Adipose tissue (tissue), 3 donors: Measurements from ENCODE around the gene GAST. TPM values are rescaled to one million over a fixed set of nuclear protein-coding genes. Genes with fewer than 3 reads are reported as not detected.
"Not testable (repeated sequence)": the region's sequence is repeated elsewhere in the genome, so short reads cannot be mapped to it uniquely, and the experiment has no call there.

Source experiments
- H3K27ac ChIP-seq: one replicate; pipeline ENCODE4 v1.5.1; 2013; ENCODE audit warnings: low read depth, low read length
- WGBS, 3 donors: extraction: QIAGEN DNeasy Blood & Tissue Kit; methylation state at CpG; one replicate each; pipeline ENCODE4 v1.1.7; 2013; 5-methylcytosine and 5-hydroxymethylcytosine counted together
- polyA plus RNA-seq, 3 donors: library from polyadenylated mRNA; stranded (reverse); fragments of 200-250 nt; gene quantifications; one replicate each; pipeline ENCODE4 v1.2.3, GENCODE V29; 2013
- donor health status: healthy with polysubstance abuse.
- donor health status: Bipolar disorder and iron deficiency.
- donor health status: healthy.

The GAST gene
- polyA plus RNA-seq, 3 donors: 2.4 TPM; not detected in 2

GRCh38 chr17:41697122-41697962 is 14.8 kb upstream of the GAST start:
- H3K27ac ChIP-seq: no peak overlapping the region
- WGBS, 3 donors: 21 to 37% (median 33%) methylated on average over 6 of the region's 6 CpGs

GRCh38 chr17:41700843-41701242 is 11.3 kb upstream of the GAST start:
- 90 to 95% (median 90%) methylated on average over 3 of the region's 3 CpGs for WGBS, 3 donors

GRCh38 chr17:41702712-41703111 is 9.4 kb upstream of the GAST start:
- no peak overlapping the region for H3K27ac ChIP-seq
- WGBS, 3 donors: 77 to 84% (median 81%) methylated on average over 8 of the region's 8 CpGs

More at GRCh38 chr17:41700843-41701242, 11.3 kb upstream of the GAST start:
- H3K27ac ChIP-seq: not testable (repeated sequence)

DNA sequence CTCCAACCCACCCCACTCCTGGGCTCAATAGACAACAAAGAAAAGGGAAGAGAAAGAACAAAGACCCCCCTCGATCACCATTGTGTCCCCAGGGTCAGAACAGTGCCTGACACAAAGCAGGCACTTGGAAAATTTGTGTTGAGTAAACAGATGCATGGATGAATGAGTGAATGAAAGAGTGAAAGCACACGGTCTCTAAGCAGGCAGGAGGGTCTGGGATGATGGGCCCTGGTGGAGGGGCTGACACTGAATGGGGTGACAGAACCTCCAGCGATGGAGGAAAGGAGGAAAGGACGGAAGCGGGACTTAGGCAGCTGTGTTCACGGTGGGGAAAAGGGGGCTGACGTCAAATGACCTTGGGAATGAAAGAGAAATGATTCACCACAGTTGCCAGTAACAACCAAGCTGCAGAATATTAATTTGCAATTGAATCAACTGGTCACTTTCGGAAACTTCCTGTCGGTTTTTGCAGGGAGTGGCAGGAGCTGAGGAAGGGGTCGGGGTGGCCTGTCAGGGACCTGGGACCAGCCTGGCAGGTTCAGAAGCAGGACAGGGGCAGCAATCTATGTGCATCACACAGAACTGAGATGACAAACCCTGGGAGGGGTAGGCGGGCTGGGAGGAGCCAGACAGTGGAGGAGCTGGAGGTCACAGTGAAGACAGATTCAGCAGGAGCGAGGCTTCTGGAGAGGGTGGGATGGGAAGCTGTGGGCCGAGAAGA is 6.7 kb upstream of the GAST start:
- H3K27ac ChIP-seq: no peak overlapping the region
- 51 to 70% (median 60%) methylated on average over 13 of the region's 13 CpGs for WGBS, 3 donors

DNA sequence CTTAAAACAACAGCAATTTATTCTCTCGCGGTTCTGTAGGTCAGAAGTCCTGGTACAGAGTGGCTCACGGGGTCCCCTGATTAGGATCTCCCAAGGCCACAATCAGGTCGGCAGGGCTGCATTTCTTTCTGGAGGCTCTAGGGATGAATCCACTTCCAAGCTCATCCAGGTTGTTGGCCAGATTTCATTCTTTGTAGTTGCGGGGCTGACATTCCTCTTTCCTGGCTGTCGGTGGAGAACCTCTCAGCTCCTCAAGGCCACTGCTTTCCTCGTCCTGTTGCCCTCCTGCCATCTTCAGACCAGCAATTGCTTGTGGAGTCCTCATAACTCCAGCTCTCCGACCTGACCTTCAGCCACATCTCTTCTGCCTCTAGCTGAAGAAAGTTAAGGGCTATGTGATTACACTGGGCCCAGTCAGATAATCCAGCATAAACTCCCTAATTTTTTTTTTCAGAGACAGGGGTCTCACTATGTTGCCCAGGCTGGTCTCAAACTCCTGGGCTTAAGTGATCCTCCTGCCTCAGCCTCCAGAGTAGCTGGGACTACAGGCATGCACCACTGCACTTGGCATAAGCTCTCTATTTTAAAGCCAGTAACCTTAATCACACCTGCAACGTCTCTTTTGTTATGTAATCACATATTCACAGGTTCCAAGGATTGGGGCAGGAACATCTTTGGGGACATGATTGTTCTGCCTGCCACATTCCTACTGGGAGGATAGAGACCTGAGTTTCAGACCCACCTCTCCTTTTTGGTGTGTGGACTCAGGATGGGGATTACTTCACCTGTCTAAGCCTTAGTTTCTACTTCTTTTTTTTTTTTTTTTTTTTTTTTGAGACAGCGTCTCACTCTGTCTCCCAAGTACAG is 4.1 kb upstream of the GAST start:
- H3K27ac ChIP-seq: no peak overlapping the region
- 71 to 82% (median 81%) methylated on average over 10 of the region's 10 CpGs for WGBS, 3 donors

DNA sequence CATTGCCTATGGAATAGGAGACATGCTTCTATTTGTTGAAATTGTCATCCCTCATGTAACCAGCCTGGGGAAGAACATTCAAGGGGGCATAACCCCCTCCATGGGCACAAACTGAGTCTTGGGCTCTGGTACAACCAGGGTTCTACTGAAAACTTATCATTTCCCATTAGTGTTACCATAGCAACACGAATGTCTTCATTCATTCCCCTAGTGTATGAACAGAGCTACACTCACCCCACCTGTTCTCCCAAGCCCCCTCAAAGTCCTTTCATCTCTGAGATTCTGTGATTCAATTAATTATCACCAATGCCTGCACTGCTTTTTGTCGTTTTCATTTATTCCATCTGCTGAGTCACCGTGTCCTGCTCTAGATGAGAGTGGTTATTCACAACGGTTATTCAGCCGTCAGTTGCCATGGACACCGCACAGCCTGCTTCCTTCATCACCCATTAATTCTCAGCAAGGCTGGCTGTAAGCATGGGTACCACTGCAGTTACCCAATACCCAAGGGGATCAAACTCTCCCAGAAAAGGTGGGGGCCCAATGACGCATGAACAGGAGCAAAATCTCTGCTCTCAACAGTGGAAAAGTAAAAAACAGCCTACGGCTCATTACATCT is 1.6 kb upstream of the GAST start:
- no peak overlapping the region for H3K27ac ChIP-seq
- WGBS, 3 donors: 48 to 56% (median 48%) methylated on average over 8 of the region's 8 CpGs

GRCh38 chr17:41717408-41718286 is 5.5 kb downstream of the GAST start:
- WGBS, 3 donors: 57 to 64% (median 61%) methylated on average over 15 of the region's 15 CpGs
- H3K27ac ChIP-seq: no peak overlapping the region

DNA sequence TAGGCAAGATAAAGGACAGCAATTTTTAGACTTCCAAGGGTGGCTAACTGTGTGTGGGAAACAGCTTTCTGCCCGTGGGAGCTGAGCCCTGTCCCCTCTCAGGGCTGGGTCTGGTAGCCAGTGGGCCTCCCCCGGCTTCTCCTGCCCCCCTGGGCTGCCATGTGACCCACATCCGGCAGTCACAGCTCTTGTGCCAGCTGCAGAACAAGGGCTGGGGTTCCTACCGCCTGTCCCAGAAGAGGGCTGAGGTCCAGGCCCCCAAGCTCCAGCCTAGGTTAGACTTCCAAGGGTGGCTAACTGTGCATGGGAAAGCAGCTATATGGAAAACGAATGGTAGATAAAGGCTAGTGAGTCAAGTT is 6.1 kb downstream of the GAST start:
- WGBS, 3 donors: 57 to 61% (median 58%) methylated on average over 5 of the region's 5 CpGs
- H3K27ac ChIP-seq: no peak overlapping the region

- WGBS, 3 donors: 84 to 87% (median 85%) methylated on average over 7 of the region's 7 CpGs
- no peak overlapping the region for H3K27ac ChIP-seq
Measured at GRCh38 chr17:41722231-41722630, 10.1 kb downstream of the GAST start.

DNA sequence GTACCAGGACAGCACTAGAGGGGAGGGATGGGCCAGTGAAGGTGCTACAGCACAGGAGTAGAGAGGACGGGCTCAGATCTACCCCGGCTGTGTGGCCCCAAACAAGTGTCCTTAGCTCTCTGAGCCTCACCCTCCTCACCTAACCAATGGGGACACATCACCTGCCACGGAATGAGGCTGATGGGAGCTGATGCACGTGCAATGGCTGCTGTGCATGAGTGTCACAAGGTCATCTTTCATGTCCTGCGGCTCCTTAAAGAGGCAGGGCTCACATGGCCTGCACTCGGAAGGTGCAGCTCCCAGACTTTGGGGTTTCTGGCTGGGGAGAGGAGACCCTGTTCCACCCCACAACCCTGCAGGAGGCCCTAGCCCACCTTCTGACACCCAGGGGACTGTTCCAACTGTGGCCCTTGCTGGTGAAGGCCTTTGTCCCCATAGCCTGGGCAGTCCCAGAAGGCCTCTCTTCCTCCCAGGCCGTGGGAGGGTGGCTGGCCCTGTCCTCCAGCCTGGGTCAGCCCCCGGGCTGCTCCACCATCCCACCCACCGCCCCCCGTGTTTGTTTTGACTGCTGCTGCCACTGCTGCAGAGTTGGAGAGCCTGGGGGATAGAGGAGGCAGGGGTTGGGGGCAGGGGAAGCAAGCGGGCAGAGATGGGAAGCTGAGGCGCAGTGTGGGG is 11.8 kb downstream of the GAST start:
- 75 to 78% (median 75%) methylated on average over 12 of the region's 12 CpGs for WGBS, 3 donors
- H3K27ac ChIP-seq: no peak overlapping the region

- no peak overlapping the region for H3K27ac ChIP-seq
- 55 to 59% (median 58%) methylated on average over 16 to 17 of the region's 17 CpGs for whole genome bisulfite sequencing, 3 donors
Measured at GRCh38 chr17:41724476-41725050, 12.4 kb downstream of the GAST start.

DNA sequence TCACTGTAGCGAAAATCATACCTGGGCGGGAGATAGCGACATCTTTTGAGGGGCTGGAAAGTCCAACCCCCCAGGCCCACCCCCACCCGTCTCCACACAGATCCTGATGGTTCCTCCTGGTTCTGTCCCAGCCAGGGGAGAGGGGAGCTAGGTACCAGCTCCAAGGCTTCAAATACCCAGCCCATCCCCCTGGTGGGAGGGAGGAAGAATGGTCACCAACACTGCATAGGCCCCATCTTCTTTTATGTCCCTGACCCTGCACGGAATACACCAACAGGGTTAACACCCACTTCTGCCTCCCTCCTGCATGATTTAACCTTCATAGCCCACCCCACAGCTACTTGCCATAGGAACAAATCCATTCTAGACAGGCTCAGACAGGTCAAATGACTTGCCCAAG is 13.0 kb downstream of the GAST start:
- WGBS, 3 donors: 79 to 87% (median 83%) methylated on average over 5 of the region's 5 CpGs
- H3K27ac ChIP-seq: no peak overlapping the region

DNA sequence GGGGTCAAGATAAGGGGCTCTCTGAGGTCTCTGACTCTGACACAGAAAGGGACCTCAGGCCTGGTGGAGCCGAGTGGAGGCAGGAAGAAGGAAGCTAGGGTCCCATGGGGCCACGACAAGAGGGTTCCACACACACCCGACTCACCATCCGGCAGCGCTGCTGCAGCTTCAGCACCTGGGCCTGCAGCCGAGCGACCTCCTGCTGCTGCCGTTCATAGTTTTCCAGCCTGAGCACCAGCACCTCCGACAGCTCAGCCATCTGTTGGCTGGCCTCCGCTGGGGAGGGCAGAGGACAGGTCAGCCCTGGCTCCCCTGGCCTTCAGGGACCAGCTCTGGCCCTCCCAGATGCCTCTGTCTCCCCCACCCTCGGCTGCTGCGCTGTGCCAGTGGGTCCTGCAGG is 15.9 kb downstream of the GAST start:
- no peak overlapping the region for H3K27ac ChIP-seq
- 67 to 70% (median 70%) methylated on average over 10 to 12 of the region's 12 CpGs for WGBS, 3 donors

GRCh38 chr17:41730479-41730878 is 18.3 kb downstream of the GAST start:
- H3K27ac ChIP-seq: no peak overlapping the region
- WGBS, 3 donors: 47 to 49% (median 48%) methylated on average over 4 of the region's 4 CpGs

DNA sequence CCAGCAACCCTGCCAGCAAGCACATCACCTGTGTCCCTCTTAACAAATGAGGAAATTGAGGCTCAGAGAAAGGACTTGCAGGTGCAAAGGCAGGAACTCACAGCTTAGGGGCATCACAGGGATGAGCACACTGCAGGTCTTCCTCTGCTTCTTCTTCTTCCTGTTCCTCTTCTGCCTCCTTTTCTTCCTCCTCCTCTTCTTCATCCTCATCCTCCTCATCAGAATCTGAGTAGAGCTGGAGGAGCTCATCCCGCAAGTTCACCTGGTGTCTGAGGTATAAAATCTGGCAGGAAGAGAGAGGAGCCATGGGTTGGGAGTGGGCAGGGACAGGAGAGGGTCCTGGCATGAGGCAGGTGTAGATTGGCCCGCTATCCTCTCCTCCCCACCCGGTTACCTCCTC is 19.7 kb downstream of the GAST start:
- 53 to 54% (median 53%) methylated on average over 3 of the region's 3 CpGs for WGBS, 3 donors
- no peak overlapping the region for H3K27ac ChIP-seq

GRCh38 chr17:41733348-41734138 is 21.4 kb downstream of the GAST start:
- WGBS, 3 donors: 14% methylated on average over 37 to 40 of the region's 40 CpGs
- no peak overlapping the region for H3K27ac ChIP-seq
